COLO668 (cell line): ENCODE results near the gene PCSK6.
"Not testable (repeated sequence)": the region's sequence is repeated elsewhere in the genome, so short reads cannot be mapped to it uniquely, and the experiment has no call there.

Source experiments
- DNase-seq: peaks from one replicate; lab custom pipeline; 2025; ENCODE audit not compliant: unreplicated experiment; lab: John Stamatoyannopoulos, UW

The PCSK6 gene

DNA sequence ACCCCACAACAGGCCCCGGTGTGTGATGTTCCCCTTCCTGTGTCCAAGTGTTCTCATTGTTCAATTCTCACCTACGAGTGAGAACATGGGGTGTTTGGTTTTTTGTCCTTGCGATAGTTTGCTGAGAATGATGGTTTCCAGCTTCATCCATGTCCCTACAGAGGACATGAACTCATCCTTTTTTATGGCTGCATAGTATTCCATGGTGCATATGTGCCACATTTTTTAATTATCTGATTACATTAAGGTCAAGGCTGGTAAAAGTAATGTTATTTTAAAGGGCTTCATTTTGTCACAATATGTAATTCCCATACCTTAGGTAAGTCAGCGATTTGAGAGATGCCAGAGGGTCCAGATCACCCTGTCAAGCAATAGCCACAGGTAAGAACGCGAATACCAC is 202.2 kb downstream of the PCSK6 start:
- not testable (repeated sequence) for DNase-seq

DNA sequence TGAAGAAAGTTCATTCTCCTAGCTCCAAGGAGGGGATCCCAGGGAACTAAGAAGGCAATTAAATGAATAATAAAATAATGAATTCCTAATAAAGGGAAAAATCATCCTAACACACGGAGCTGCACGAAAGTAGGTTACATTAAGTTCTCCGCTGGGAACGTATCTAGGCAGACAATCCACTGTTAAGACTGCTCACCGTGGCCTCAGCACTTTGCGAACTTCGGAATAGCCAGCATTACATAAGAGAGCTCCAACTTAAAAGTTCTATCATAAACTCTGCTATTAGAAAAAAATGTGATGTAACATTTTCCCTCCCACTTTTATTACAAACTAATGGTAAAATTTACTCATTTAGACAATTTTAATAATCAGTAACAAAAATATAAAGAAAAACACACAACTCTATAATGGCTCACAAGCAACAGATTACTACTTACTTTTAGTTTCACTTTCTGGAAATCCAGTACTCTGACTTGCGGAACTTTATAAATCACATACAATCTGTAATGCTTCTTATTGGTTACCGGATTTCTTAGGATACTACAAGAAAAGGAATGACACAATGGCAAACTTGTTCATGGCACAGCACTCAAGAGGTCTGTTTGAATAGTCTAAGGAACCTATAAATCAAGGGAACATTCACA is 202.9 kb downstream of the PCSK6 start:
- DNase-seq = no peak

DNA sequence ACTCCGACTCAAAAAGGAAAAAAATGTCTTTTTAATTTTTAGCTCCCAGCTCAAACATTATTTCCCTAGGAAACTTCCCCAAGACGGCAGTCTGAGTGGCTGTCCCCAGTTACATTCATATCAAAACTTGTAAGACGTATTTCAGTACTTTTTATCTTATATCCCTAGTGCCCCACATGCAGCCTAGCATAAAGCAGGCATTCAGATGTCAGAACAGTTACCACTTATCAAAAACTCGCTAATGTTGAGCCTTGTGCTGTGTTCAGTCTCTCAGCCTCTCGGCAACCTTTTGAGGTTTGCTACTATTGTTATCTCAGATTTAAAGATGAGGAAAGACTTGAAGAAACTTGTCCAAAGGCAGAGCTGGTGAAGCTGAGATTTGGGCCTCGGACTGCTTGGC is 205.6 kb downstream of the PCSK6 start:
- DNase-seq = no peak

- no peak for DNase-seq
Observed at GRCh38 chr15:101280007-101280406, 209.5 kb downstream of the PCSK6 start.

DNA sequence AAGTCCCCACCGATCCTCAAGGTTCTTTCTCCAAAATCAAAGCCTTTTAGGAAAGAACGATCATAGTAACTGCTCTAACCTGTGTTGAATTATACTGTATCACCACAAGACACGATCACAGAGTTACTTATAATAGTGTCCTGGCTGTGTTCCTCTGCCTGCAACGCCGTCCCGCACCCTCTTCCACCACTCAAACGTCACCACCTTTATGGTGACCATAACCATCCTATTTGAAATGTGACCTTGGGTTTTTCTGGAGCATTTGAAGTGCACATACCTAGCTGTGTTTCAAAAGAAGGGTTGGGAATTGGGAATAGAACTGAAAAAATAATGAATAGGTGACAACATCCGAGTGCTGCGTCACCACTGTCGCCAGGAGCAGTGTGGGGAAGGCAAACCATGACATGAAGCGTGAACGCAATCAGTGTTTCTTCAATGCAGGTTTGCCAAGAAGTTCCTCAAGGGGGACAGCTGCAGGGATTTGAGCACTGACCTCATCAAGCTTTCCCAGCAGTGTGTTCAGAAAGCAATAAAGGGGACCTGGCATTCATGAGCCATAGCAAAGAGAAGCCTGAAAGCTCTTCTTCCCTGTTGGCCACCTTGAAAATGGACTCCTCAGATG is 211.5 kb downstream of the PCSK6 start:
- no peak for DNase-seq

DNA sequence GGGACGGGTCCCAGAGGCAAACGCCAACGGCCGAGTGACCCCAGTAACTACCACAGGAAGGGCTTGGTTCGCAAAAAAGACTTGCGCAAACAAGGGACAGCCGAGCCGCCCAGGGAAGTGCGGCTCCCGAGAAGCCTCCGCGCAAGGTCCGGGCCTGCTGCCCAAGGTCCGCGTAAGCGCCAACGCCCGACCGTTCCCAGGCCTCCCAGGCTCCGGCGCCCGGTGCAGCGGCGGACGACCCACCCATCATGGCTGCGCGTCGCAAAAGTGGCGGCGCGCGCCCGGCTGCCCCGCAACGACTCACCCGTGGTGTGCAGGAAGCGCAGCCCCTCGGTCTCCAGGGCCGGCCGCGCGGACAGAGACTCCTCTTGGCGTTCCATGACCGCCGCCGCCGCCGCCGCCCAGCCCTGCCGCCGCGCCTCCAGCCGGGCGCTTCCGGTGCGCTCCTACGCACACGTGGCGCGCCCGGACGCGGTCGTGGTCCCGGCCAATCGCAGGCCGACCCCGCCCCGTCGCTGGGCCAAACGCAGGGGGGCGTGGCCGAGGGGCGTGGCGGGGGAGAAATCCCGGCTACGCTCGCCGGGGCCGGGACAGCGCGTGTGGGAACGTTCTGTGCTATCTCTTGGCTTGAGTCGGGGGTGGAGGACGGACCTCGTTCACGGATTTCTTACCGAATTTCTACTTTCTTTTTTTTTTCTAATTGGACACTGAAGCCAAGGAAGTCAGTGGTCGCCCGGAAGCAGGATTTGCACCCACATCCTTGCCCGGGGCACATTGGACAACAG is 212.3 kb downstream of the PCSK6 start, which contains the start of gene SELENOS:
Gene SELENOS (minus strand): TSS at position 448 of the 785 bp plus-strand sequence. CDS start 68 bp downstream, at position 380.
- peak; percentile 95 for DNase-seq

GRCh38 chr15:101276501-101277037 is 212.9 kb downstream of the PCSK6 start:
- DNase-seq = peak; percentile 17

- DNase-seq = no peak
Observed at GRCh38 chr15:101275018-101275417, 214.5 kb downstream of the PCSK6 start.

DNA sequence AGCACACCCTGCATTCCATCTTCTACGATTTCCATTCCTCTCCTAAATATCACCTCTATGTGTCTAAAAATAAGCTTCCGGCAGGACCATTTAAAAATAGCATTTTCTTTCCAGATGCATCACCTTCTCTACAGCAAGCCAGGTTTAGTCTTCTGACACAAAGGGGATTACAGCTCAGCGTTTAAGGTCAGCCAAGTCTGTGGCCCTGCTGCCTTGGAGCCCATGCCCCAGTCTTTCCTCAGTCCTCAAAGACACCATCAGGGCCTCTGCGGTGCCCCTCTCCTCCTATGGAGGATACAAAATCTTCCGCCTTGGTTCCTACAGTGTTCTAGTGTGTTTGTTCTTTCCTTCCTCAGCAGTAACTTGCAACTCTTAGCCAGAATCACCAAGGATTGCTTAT is 216.0 kb downstream of the PCSK6 start:
- DNase-seq = no peak

GRCh38 chr15:101272584-101272983 is 216.9 kb downstream of the PCSK6 start:
- DNase-seq = no peak

- no peak for DNase-seq
Observed at GRCh38 chr15:101269479-101270223, 219.9 kb downstream of the PCSK6 start.

DNA sequence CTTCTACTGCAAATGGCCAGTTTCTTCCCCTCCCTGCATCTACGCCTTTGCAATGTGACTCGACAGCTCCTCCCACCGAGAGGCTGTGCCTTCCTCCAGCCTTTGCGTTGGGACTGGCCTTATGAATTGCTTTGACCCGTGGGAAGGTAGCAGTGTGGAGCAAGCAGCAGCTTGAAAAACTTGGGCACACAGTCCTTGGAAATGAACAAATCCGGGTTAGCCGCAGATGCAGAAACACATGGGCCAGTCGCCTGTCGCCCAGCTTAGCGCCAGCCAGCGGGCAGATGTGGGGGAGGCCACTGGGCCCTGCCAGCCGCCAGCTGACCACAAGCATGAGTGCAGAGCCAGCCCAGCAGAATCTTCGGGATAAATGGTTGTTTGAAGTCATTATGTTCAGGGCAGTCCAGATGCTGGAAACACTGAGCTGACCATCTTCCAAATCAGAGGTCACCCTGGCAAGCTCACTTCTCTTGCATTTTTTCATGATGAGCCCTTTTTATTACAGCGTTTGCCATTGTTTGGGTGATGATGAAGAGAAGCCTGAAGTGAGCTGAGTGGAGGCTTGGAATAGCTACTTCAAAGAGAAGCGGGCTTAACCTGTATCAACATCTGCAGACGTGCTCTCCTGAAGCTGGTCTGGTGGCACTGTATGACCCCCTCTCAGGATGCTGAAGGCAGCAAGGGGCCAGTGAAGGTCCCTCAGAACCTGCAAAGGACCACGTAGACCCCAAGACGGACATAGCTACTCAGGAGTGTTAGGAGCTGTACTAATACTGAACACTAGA is 222.0 kb downstream of the PCSK6 start:
- DNase-seq = no peak

GRCh38 chr15:101266787-101267186 is 222.7 kb downstream of the PCSK6 start:
- DNase-seq = no peak

DNA sequence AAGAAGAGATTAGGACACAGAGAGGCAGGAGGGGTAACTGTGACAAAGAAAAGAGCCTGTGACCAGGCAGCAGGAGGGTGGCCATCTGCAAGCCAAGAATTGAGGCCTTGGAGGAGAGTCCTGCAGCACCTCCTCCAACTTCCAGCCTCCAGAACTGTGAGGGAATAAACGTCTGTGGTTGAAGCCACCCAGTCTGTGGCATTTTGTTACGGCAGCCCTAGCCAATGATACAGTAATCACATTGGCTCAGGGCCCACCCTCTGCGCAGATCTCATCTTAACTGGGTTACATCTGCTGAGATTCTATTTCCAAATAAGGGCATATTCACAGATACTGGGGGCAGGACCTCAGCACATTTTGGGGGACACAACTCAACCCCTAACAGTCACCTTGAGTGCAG is 223.5 kb downstream of the PCSK6 start:
- DNase-seq = no peak

DNA sequence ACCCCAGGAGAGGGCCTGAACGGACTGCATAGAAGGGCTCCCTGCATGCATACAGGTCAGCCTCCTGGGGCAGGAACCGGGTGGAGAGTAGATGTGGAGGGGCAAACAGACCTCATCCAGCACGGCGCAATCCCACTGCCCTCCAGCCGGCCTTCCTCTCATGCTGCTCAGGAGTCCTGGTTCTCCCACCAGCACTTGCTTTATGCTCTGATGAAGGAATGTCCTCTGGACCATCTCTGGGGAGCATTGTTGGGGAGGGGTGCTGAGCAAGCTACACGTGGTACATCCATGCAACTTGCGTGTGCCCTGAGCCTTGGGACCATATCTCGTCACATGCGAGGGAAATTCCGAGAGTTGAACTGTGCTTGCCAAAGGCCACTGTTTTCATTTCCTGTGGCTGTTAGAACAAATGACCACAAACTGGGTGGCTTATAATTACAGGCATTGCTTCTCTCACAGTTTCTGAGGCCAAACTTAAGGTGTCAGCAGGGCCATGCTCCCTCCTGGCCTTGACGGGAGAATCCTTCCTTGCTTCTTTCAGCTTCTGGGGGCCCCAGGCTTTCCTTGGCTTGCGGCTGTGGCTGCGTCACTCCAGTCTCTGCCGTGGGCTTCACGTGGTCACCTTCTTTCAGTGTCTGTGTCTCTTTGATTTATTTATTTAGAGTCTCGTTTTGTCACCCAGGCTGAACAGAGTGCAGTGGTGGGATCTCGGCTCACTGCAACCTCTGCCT is 224.4 kb downstream of the PCSK6 start:
- DNase-seq = no peak

GRCh38 chr15:101264011-101264410 is 225.5 kb downstream of the PCSK6 start:
- no peak for DNase-seq

GRCh38 chr15:101262551-101262950 is 227.0 kb downstream of the PCSK6 start:
- DNase-seq = no peak

GRCh38 chr15:101258238-101259144 is 231.0 kb downstream of the PCSK6 start:
- DNase-seq = peak; percentile 41

- DNase-seq = no peak
Observed at GRCh38 chr15:101256757-101257156, 232.8 kb downstream of the PCSK6 start.
